OCI-LY1 (cell line): ENCODE data around the gene MAP3K8.

Source experiments
- CTCF ChIP-seq: fragments of 200-600 bp; sonication (generic), shearing (Covaris generic); IDR thresholded peaks from 2 replicates; pipeline ENCODE4 v1.5.1; 2017; ENCODE audit warnings: mild to moderate bottlenecking, antibody characterized with exemption, low read length, moderate library complexity, mixed read lengths
- EZH2 ChIP-seq: fragments of 200-600 bp; sonication (generic), shearing (Covaris generic); IDR thresholded peaks from 2 replicates; pipeline ENCODE4 v1.8.0; 2017; ENCODE audit warnings: borderline replicate concordance, mixed run types, mild to moderate bottlenecking, antibody characterized with exemption, low read length, moderate library complexity, mixed read lengths

GRCh38 chr10:30389543-30389942 lies 44.4 kb upstream of the MAP3K8 start:
- TF ChIP-seq CTCF (no peak), EZH2 (no peak)
